Activated naive CD4-positive, alpha-beta T cell (primary cell): ENCODE data around the gene FOSL2.

Experiments used
- DNase-seq, 4 experiments: peaks; one replicate each; lab custom pipeline; 2025; lab: John Stamatoyannopoulos, UW

Gene FOSL2

GRCh38 chr2:28412625-28413151 lies 20.0 kb downstream of the FOSL2 start:
- DNase-seq, result no peak

DNA sequence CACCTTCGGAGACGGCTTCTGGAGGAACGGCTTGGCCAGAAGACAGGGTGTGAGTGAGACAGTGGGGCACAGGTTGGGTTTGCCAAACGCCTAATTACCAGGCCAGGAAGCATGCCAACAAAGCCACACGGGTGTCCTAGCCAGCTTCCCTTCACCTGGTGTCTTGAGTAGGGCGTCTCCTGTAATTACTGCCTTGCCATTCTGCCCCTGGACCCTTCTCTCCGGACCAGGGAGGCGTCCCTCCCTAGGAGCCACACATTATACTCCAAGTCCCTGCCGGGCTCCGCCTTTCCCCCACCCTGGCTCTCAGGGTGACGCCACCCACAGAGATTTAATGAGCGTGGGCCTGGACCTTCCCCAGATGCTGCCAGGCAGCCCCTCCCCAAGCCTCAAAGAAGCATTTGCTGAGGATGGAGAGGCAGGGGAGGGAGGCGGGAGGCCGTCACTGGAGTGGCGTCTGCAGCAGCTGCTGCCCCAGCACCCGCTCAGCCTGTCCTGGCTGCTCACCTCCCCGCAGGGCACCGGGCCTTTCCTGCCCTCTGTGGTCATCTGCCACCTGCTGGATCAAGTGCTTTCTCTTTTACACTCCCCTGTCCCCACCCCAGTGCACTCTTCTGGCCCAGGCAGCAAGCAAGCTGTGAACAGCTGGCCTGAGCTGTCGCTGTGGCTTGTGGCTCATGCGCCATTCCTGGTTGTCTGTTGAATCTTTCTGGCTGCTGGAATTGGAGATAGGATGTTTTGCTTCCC lies 20.7 kb downstream of the FOSL2 start:
- no peak for DNase-seq

DNA sequence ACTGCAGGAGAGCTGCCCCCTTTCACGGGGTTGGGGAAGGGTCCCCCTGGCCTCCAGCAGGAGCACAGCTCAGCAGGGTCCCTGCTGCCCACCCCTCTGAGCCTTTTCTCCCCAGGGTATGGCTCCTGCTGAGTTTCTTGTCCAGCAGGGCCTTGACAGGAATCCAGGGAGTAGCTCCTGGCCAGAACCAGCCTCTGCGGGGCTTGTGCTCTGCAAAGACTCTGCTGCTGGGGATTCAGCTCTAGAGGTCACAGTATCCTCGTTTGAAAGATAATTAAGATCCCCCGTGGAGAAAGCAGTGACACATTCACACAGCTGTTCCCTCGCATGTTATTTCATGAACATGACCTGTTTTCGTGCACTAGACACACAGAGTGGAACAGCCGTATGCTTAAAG lies 21.2 kb downstream of the FOSL2 start:
- DNase-seq, result no peak

DNA sequence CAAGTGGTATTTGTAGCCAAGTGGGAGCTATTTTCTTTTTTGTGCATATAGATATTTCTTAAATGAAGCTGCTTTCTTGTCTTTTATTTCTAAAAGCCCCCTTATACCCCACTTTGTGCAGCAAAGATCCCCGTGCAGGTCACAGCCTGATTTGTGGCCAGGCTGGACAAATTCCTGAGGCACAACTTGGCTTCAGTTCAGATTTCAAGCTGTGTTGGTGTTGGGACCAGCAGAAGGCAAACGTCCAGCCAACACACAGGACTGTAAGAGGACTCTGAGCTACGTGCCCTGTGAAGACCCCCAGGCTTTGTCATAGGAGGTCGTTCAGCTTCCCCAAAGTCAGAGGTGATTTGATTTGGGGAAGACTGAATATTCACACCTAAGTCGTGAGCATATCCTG lies 21.9 kb downstream of the FOSL2 start:
- DNase-seq, result no peak

DNA sequence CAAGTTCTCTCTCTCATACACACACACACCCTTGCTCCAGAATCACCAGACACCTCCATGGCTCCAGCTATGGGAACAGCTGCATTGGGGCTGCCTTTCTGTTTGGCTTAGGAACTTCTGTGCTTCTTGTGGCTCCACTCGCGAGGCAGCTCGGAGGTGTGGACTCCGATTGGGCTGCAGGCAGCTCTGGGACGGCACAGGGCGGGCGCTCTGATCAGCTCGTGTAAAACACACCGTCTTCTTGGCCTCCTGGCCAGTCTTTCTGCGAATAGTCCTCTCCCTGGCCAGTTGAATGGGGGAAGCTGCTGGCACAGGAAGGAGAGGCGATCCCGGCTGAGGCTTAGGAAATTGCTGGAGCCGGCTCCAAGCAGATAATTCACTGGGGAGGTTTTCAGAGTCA lies 22.4 kb downstream of the FOSL2 start:
- DNase-seq, result no peak

DNA sequence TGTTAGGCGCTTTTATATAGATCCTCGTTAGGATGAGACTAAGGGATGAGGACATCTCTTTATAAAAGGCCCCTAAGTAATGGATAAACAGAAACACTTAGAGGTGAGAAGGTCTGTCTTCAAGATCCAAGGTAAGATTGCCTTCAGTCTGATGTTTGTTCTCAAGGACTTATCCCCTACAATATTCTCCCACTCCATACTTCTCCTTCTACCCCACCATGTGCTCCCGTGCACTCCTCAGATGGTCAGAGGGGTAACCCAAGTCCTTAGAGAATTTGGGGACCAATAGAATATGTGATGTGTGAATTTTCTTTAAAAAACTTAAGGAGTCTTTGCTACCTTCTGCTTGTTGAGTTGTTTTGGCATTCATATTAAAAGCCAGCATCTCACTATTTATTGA lies 23.1 kb downstream of the FOSL2 start:
- no peak for DNase-seq

GRCh38 chr2:28419003-28419402 lies 26.3 kb downstream of the FOSL2 start:
- DNase-seq, result no peak

DNA sequence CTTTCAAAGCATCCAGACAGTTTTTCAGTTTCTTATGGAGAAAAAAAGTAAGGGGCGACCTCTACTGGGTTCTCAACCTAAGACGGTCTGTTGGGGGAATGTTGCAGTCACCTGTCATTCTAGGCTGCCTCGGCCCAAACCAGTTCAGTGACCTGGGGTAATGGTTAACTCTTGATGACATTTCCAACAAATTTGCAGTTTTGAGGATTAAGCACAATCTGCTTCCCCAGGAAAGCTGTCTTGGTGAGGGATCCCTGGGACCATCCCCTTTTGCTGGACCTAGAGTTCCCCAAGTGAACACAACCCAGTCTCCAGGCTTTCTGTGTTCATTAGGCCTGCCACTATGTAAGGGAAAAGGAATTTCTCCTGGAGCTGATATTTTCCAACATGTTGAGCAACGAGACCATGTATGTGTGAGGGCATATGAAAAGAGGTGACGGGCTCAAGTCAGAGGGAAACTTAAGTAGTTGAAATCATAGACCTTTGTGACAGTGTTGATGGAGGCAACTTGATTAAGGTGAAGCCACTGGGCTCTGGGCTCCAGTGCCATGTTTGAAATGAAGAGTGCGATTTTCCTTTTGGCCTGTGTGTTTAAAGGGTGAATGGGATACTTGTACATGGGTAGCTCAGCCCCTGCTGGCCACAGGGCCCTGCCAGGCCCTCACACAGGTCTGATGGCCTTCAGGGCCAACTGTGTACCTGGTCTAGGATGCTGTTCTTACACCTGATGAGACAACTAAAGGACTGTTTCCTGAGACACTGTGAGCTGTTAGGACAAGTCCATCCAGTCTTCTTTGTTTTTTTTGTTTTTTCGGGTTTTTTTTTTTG lies 27.0 kb downstream of the FOSL2 start:
- DNase-seq, result no peak

GRCh38 chr2:28420722-28421121 lies 28.1 kb downstream of the FOSL2 start:
- no peak for DNase-seq

DNA sequence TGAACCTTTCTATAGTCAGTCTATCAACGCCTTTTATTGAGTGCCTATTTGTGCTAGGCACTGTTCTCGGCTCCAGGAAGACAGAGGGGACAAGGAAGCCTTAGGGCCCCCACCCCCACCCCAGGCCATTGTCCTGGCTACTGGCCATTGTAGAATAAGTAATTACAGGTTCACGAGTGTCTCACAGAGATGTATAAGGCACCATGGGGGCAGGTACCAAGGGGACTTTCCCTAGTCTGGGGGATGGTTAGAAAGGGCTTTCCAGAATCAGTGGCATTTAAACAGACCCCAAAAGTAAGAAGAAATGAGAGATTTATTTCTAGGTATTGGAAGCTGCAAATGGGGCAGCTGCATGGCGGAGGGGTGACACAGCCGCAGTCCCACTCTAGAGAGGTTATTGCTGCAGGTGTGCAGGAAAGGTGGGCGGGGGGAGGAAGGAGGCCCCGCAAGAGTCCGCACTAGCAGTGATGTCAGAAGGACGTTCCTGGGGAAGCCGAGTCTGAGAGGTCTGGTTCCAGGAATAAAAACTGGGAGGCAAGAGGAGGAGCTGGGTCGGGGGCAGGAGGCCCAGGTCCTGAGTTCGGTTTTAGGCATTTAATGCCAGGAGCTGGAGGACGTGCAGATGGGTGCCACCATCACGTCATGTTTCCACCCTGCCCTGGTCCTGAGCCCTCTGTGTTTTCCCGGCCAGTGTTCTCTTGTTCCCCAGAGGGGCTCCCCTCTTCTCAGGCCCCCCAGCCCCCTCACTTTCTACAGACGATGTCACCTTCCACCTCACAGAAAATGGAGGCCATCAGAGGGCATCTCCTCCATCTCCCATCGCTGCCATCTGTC lies 30.5 kb downstream of the FOSL2 start:
- DNase-seq, result no peak

DNA sequence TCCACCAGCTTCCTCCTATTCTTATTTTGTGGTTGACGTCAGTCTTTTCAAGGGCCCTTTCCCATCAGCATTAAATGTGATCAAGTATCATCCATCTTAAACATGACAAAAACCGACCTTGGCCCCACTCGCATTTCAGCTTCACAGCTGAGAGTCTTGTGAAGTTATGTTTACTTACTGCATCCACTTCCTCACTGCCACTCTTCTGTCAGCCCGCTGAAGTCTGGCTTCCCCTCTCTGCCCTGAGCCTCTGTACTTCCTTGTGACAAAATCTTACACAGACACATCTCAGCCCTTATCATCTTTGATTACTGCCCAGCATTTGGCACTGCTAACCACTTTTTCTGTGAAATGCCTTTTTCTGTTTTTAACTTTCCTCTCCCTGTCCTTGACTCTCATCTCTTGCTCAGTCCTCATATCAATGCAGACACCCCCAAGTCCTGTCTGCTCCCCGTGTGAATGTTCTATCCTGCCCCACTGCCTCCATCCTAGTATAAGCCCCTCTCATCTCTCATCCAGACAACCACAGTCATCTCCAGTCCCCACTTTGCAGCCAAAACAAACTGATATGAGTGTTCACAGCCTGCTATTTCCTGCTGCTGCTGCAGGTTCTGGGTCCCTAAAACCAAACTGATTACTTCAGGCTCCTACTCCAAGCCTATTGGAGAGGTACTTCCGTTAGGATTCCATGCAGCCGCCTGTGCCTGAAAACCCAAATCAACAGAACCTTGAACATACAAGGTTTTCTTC lies 31.4 kb downstream of the FOSL2 start:
- peak in 2 of 4 experiments; percentile 26 to 34 for DNase-seq

DNA sequence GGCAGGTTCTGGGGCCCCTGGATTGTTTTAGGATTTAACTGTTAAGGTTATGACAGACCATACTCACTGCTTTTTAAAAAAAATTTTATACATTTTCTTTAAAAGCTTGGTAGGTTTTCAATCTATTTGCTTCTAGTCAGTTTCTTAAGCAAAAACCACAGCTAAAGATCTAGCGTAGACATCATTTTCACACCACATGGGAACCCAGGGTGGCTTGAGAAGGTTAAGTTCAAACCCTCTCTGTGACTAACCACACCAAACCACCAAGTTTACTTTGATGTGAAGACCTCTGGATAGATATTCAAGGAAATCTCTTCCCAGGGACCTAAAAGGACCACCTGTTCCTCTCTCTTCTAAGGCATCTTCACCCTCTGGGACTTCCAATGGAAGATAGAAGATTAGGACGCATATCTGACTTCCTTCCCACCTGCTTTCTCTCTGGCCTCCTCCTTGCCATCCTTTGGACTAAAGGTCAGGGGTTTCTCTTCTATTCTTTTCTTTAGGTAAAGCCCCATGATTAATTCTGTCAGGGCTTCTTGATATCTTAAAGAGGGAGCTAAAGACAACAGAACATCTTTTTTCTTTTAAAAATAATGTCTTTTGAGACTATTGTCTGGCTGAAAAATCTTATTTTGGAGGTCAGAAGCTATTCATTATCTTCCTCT lies 32.3 kb downstream of the FOSL2 start:
- no peak for DNase-seq

GRCh38 chr2:28425464-28425835 lies 32.8 kb downstream of the FOSL2 start:
- DNase-seq, result no peak

- no peak for DNase-seq
These were observed 35.2 kb downstream of the FOSL2 start for GRCh38 chr2:28427741-28428415.

- DNase-seq, result no peak
These were observed 35.8 kb downstream of the FOSL2 start for GRCh38 chr2:28428486-28428885.

- DNase-seq, result no peak
These were observed 37.1 kb downstream of the FOSL2 start for GRCh38 chr2:28429636-28430376.

- DNase-seq, result no peak
These were observed 37.7 kb downstream of the FOSL2 start for GRCh38 chr2:28430377-28430765.

DNA sequence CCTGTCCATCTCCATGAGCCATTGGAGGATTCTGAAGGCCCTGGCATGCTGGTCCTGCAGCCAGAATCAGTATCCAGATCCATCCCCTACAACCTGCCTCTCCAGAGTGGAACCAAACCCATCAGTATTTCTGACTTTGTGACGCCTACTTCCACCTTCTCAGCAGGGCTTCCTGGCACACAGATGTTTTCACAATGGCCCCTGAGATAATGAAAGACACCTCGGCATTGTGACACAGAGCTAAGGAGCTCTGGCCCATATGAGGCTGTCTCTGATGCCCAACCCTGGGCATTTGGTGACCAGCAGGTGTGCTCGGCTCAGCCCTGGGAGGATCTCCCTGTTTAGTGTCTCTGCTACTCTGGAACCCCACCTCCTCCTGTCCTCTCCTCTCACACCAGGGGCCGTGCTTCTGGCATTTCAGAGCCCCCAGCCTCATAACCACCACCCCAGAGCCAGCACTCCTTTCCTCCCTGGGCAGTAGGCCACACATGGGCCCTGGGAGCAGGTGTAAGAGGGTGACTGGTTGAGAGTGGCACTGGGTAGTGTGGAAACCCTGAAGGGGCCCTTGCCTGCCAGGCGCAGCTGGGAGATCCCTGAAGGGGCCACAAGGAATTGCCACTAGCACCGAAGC lies 38.2 kb downstream of the FOSL2 start:
- no peak for DNase-seq

DNA sequence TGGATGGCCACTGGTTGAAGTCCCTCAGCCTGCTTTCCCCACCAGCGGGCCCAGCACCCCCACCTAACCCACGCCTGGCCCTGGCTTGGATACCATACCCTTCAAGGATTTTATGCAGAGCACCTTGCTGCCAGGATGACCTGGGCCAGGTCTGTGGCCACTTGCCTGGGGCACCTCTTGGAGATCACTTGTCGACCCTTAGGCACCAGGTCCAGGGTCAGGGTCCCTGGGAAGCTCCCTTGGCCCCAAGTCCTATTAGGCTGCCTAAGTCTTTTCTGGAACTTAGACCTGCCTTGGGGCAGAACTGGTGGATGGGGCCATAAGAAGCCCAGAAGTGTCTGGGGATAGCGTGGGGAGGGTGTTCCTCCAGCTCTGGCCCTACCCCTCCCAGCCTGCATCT lies 39.1 kb downstream of the FOSL2 start:
- no peak for DNase-seq
